Hematopoietic multipotent progenitor cell treated with erythropoietin and hydrocortisone succinate and interleukin-3 and kit ligand, for 15 days (in vitro differentiated cells): Measurements from ENCODE around the gene RAB11FIP3.
A peak's percentile ranks its signal among the peaks of the same experiment; 100 is the strongest.

Experiments used
- DNase-seq: peaks from one replicate; pipeline ENCODE4 v3.0.0-alpha.2; 2015; ENCODE audit warnings: low spot score

RAB11FIP3 gene

DNA sequence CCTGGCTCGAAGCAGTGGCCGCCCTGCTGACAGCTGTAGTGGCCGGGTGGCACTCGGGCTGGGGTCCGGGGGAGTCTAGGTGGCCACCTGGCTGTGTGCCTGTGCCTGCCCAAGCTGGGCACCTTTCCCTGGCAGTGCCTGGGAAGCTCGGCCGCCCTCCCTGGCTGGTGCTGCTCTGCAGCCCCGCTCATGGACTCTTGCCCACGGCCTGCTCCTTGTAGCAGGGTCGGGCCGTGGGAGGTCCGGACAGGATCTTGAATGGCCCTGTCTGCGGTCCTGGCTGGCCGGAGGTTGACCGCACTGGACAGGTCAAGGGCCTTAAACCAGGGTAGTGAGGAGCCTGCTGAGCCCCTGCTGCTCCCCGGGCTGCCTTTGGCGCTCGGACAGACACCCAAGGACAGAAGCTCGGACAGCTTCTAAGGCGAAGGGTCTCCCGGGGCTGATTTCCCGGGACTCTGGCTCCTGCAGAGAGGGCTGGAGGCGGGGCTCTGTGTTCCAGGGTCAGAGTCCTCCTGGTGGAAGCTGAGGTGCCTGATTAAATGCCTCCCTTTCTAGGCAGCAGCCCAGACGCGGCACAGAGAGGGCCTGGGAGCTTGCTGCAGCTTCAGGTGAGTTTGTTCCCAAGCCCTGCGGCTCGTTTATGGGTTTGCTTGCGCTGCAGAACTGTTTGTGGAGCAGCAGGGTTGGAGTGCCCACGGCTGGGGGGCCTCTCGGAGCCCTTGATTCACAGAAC, 108.1 kb downstream of the RAB11FIP3 start:
- DNase-seq: no peak

GRCh38 chr16:534135-534534, 108.7 kb downstream of the RAB11FIP3 start:
- no peak for DNase-seq

- no peak for DNase-seq
These were observed 109.5 kb downstream of the RAB11FIP3 start for GRCh38 chr16:534856-535445.

DNA sequence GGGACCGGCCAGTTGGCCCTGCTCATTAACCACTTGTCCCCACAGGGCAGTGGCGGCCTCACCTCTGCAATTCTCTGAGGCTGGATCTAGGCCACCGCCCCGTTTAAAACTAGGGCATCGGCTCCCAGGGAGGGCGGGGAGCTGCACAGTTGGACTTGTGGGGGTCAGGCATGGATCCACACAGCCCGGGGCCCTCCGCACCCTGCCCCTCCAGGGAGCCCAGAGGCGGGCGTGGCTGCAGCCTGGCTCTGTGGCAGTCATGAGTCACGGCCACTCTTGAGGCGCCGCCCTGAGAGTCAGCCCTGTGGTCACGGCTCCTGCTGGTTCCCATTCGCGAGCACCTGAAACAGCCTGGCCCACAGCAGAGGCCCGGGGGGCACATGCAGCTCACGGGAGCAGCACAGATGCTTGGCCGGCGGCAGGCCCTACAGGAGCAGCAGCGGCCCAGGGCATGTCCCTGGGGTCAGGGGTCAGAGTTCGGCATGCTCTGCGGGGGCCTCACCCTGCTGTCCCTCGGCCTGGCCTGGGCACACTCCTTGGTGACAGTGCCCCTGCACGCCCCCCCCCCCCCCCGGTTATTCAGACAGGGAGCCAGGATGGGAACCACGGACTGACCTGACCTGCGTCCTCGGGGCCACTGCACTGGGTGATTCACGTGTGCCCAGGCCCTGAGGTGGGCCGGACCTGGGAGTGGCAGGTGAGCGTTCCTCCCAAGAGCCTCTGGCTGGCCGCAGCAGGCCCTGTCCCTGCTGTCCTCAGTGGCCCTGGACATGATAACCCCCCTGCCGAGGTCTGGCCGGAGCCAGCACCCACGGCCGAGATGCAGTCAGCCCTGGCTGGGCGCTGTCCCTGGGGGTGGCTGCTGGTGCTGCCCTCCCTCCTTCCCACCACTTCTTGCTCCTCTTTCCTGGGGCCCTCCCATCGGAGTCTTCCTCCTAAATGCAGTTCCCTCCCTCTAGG, 110.3 kb downstream of the RAB11FIP3 start:
- peak; percentile 78 for DNase-seq

DNA sequence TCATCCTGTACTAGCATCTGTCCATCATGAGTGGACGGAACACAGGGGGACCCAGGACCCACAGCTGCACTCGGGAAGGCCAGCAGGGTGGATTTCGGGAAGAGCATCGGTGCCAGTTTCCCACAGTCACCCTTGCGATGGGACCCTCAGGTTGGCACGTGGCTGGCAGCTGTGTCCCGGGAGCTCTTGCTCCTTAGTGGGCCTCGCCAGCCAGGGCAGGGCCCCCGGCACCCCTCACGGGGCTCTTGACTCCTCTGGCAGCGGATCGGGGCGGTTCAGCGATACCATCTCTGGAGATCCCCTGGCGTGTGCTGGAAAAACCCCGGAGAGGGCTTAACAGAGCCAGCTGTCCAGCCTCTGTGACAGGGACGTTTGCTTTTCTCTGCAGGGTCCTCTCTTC, 111.3 kb downstream of the RAB11FIP3 start:
- DNase-seq: no peak

GRCh38 chr16:537415-538335, 112.2 kb downstream of the RAB11FIP3 start:
- DNase-seq: no peak

DNA sequence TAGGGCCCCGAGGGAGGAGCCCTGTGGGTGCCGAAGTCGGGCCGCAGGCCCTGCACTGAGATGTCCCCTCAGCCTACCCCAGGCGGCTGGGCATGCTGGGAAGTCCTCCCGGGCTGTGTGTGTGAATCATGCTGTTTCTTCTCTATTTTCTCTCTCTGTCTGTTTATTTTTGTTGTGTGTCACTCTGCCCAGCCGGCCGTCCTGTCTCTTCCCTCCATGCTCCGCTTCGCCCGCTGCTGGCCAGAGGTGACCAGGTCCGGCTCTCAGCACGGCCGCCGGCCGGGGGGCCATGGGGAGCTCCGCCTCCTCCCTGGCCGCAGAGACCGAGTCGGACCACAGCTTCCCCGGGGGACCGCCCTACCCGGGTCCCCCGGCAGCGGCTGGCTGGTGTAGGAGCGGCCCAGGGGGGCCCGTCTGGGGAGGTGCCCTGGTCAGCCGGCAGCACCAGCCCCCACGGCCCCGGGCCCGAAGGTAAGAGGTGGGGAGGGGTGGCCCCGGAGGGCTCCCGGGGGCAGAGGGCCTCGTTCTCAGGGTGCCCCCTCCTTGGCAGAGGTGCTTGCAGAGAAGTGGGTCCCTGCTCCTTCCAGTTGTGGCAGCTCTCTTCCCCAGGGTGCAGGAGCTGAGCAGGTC, 114.6 kb downstream of the RAB11FIP3 start:
- no peak for DNase-seq

DNA sequence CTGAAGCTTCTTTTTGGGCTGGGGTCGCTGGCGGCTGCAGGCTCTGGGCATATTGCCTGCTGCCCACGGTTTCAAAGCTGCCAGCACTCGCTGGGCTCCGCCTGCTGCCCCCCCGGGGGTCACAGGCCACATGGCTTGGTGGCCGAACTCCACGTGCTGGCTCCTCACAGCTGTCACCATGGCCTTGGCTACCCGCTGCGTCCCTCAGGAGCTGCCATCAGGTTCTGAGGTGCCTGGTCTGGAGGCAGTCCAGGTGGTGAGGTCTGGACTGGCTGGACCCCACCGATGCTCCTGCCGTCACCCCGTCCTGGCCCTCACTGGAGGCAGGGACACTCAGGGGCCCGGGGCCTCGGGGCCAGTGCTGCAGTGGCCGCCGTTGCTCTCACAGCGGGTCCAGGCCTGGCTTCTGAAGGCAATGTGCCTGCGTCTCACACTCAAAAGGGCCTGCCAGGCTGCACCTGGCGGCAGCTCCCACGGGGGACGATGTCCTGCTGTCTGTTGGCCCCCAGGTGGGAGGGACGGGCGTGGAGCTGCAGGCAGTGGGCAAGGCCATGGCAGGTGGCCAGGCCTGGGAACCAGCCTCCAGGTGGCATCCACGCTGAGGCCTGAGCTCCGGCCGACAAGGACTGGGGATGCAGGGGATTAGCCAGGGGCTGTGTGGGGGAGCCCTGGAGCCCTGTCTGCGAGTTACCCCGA, 115.3 kb downstream of the RAB11FIP3 start:
- no peak for DNase-seq

- DNase-seq: no peak
These were observed 118.1 kb downstream of the RAB11FIP3 start for GRCh38 chr16:543301-544164.

GRCh38 chr16:544517-544916, 119.1 kb downstream of the RAB11FIP3 start:
- DNase-seq: no peak

GRCh38 chr16:546909-547770, 121.7 kb downstream of the RAB11FIP3 start:
- peak; percentile 82 for DNase-seq

DNA sequence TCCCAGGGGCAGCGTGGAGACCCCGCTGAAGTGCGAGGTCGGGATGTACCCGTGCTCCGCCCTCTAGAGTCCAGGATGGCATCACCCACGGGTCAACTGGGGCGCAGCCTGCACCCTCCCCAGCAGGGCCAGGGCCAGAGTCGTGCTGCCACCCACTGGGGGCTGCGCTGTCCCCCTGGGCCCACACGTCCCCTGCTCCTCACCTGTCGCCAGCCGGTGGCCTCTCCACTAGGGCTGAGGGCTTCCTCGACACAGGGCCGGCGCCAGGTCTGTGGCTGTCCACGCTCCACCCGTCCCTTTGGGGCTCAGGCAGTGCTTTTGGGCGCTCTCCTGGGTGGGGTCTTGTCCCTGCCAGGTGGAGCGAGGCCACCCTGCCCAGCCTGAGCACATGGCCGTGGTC, 123.1 kb downstream of the RAB11FIP3 start:
- DNase-seq: no peak

GRCh38 chr16:549544-550263, 124.3 kb downstream of the RAB11FIP3 start:
- DNase-seq: no peak

DNA sequence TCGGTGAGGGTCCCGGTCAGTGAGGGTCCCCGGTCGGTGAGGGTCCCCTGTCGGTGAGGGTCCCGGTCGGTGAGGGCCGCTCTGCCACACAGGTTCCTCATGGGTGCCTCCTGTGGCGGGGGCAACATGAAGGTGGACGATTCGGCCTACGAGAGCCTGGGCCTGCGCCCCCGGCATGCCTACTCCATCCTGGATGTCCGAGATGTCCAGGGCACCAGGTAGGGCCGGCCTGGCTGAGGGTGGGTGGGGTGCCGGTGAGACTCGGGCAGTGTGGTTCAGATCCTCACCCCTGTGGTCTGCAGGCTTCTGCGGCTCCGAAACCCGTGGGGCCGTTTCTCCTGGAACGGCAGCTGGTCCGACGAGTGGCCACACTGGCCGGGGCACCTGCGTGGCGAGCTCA, 125.8 kb downstream of the RAB11FIP3 start:
- no peak for DNase-seq

DNA sequence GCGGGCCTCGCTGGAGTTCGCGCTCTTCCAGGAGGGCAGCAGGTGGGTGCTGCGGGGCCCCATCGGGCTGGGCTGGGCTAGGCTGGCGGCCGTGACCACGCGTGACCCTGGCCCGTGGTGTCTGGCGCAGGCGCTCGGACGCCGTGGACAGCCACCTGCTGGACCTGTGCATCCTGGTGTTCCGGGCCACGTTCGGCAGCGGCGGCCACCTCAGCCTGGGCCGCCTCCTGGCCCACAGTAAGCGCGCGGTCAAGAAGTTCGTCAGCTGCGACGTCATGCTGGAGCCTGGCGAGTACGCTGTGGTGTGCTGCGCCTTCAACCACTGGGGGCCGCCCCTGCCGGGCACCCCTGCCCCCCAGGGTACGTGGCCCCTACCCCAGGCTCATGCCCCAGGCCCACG, 126.7 kb downstream of the RAB11FIP3 start:
- DNase-seq: no peak

DNA sequence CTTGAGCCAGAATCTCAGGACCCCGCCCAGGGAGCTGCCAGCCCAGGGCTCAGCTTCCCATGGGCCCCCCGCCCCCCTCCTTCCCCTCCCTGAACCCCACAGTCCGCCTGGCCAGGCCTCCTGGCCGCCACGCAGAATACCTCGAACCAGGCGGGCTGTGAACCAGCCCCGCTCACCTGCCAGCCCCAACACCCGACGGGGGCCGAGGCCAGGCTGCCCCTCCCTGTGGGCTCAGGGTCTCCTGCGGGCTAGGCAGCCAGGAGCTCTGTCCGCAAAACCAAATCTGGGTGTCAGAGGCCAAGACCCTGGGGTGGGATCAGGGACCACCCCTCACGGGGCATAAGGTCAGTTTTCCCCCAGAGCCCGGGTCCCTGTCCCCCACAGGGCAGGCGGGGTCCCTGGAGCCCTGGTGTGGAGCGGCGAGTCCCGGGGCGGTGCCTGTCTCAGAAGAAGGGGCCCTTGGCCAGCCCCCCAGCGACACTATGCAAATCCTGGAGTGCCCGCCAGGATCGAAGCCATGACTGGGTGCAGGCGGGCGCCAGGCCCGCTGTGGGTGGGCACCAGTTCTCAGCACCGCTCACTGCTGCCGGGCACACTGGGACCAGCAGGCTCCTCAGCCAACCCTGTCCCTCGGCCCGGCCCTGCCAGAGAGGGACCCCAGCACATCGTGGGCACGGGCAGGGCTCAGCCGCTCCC, 128.3 kb downstream of the RAB11FIP3 start:
- DNase-seq: no peak

- no peak for DNase-seq
These were observed 128.8 kb downstream of the RAB11FIP3 start for GRCh38 chr16:554297-554621.
